Ishikawa (cell line): ENCODE measurements around the gene GNA15.

Source experiments
- CEBPB ChIP-seq: IDR thresholded peaks from 2 replicates; pipeline ENCODE4 v1.6.1; 2012
- CREB1 ChIP-seq: IDR thresholded peaks from 2 replicates; pipeline ENCODE4 v1.6.1; 2012; ENCODE audit warnings: low read depth
- EGR1 ChIP-seq: IDR thresholded peaks from 2 replicates; pipeline ENCODE4 v1.6.1; 2012
- EP300 ChIP-seq: IDR thresholded peaks from 2 replicates; pipeline ENCODE4 v1.6.1; 2012; ENCODE audit warnings: borderline replicate concordance
- FOXM1 ChIP-seq: IDR thresholded peaks from 2 replicates; pipeline ENCODE4 v1.6.1; 2012; ENCODE audit warnings: low read depth, borderline replicate concordance
- MAX ChIP-seq: IDR thresholded peaks from 2 replicates; pipeline ENCODE4 v1.6.1; 2012
- NFIC ChIP-seq: IDR thresholded peaks from 2 replicates; pipeline ENCODE4 v1.6.1; 2012
- RAD21 ChIP-seq: IDR thresholded peaks from 2 replicates; pipeline ENCODE4 v1.6.1; 2012; ENCODE audit warnings: low read depth
- TAF1 ChIP-seq: IDR thresholded peaks from 2 replicates; pipeline ENCODE4 v1.6.1; 2012; ENCODE audit warnings: low read depth, mild to moderate bottlenecking
- TCF12 ChIP-seq: IDR thresholded peaks from 2 replicates; pipeline ENCODE4 v1.6.1; 2012; ENCODE audit warnings: low read depth
- TEAD4 ChIP-seq: IDR thresholded peaks from 2 replicates; pipeline ENCODE4 v1.6.1; 2012
- USF1 ChIP-seq: IDR thresholded peaks from 2 replicates; pipeline ENCODE4 v1.6.1; 2012
- YY1 ChIP-seq: IDR thresholded peaks from 2 replicates; pipeline ENCODE4 v1.6.1; 2012; ENCODE audit warnings: low read depth
- ZBTB7A ChIP-seq: IDR thresholded peaks from 2 replicates; pipeline ENCODE4 v1.6.1; 2012; ENCODE audit warnings: low read depth
- TF ChIP-seq, protein P1 (sequence below): IDR thresholded peaks from 2 replicates; pipeline ENCODE4 v1.6.1; 2012; ENCODE audit warnings: low read depth, mild to moderate bottlenecking

The GNA15 gene

DNA sequence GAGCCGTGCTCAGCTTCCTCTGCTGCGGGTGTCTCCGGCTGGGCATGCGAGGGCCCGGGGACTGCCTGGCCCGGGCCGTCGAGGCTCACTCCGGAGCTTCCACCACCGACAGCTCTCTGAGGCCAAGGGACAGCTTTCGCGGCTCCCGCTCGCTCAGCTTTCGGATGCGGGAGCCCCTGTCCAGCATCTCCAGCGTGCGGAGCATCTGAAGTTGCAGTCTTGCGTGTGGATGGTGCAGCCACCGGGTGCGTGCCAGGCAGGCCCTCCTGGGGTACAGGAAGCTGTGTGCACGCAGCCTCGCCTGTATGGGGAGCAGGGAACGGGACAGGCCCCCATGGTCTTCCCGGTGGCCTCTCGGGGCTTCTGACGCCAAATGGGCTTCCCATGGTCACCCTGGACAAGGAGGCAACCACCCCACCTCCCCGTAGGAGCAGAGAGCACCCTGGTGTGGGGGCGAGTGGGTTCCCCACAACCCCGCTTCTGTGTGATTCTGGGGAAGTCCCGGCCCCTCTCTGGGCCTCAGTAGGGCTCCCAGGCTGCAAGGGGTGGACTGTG is 44.0 kb downstream of the GNA15 start:
- TF ChIP-seq TCF12 (no peak), CEBPB (no peak), USF1 (no peak), ZBTB7A (no peak), TEAD4 (no peak), EP300 (no peak), FOXM1 (no peak), MAX (no peak), YY1 (no peak), RAD21 (no peak), TAF1 (no peak), EGR1 (no peak), CREB1 (no peak), NFIC (no peak)
- TF ChIP-seq, protein P1, sequence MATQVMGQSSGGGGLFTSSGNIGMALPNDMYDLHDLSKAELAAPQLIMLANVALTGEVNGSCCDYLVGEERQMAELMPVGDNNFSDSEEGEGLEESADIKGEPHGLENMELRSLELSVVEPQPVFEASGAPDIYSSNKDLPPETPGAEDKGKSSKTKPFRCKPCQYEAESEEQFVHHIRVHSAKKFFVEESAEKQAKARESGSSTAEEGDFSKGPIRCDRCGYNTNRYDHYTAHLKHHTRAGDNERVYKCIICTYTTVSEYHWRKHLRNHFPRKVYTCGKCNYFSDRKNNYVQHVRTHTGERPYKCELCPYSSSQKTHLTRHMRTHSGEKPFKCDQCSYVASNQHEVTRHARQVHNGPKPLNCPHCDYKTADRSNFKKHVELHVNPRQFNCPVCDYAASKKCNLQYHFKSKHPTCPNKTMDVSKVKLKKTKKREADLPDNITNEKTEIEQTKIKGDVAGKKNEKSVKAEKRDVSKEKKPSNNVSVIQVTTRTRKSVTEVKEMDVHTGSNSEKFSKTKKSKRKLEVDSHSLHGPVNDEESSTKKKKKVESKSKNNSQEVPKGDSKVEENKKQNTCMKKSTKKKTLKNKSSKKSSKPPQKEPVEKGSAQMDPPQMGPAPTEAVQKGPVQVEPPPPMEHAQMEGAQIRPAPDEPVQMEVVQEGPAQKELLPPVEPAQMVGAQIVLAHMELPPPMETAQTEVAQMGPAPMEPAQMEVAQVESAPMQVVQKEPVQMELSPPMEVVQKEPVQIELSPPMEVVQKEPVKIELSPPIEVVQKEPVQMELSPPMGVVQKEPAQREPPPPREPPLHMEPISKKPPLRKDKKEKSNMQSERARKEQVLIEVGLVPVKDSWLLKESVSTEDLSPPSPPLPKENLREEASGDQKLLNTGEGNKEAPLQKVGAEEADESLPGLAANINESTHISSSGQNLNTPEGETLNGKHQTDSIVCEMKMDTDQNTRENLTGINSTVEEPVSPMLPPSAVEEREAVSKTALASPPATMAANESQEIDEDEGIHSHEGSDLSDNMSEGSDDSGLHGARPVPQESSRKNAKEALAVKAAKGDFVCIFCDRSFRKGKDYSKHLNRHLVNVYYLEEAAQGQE = no peak

DNA sequence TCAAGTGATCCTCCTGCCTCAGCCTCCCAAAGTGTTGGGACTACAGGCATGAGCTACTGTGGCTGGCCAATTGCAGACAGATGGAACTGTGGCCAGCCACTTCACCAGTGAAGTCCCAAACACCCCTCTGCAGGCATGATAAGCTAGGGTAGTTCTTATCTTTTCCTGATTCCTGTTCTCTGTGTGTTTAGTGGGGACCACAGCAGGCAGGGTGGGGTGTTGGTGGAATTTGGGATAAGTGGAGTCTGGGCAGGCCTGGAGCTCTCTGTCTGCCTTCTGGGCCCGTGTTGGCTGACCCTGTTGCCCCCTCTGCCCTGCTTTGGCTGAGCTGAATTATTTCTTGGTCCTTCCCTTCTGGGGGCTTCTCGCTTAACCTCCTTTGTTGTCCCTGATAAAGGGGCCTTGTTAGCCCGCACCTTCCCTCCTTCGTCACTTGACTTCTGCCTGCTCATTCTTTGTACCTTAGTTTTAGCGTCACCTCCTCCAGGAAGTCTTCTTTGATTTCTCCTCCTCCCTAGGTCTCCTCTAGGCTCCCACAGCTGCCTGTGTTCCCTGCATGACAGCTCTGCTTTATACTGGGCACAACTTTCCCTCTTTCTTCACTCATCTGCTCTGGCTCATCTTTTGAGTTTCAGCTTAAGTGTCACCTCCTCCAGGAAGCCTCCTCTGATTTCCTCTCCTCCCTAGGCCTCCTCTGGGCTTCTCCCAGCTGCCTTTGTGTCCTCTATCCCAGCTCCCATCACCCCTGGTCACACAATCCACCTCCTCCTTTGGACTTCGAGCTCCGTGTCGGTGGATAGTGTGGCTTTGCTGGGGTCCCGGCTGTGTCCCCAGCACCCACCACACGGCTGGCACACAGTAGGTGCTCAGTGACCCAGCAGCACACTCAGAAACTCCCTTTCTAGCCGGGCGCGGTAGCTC is 48.1 kb downstream of the GNA15 start:
- TF ChIP-seq ZBTB7A (no peak), TAF1 (no peak), CREB1 (no peak), YY1 (no peak), MAX (no peak), TEAD4 (no peak), RAD21 (no peak), NFIC (no peak), EP300 (no peak), EGR1 (no peak), TCF12 (no peak), FOXM1 (no peak)

DNA sequence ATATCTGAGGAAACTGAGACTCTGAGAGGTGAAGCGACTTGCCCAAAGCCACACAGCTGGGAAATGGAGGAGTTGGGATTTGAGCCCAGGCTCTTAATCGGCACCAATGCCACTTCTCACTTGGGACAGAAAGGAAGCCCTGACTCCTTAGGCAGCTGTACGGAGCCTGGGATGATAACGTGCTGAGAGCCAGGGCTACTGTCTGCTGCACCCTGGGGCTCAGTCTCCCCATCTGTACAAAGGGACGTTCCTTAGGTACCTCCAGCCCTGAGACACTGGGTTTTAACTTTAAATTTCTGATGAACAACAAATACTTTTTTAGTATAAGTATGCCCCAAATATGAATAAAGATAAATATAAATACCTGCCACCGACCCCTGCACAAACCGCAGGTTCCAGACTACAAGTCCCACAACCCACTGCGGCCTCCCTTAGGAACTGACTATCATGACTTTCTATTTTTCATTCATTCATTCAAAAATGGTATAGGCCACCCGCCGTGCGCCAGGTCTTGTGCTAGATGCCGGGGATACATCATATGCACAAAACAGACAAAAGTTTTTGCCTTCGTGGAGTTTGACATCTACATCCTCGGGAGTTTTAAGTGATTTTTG is 49.1 kb downstream of the GNA15 start:
- TF ChIP-seq TEAD4 (no peak), TAF1 (no peak), USF1 (no peak), TCF12 (no peak), RAD21 (no peak), CREB1 (no peak), CEBPB (no peak), EP300 (no peak), ZBTB7A (no peak), NFIC (no peak), EGR1 (no peak), YY1 (no peak), MAX (no peak), FOXM1 (no peak)
- TF ChIP-seq, protein P1 = no peak

DNA sequence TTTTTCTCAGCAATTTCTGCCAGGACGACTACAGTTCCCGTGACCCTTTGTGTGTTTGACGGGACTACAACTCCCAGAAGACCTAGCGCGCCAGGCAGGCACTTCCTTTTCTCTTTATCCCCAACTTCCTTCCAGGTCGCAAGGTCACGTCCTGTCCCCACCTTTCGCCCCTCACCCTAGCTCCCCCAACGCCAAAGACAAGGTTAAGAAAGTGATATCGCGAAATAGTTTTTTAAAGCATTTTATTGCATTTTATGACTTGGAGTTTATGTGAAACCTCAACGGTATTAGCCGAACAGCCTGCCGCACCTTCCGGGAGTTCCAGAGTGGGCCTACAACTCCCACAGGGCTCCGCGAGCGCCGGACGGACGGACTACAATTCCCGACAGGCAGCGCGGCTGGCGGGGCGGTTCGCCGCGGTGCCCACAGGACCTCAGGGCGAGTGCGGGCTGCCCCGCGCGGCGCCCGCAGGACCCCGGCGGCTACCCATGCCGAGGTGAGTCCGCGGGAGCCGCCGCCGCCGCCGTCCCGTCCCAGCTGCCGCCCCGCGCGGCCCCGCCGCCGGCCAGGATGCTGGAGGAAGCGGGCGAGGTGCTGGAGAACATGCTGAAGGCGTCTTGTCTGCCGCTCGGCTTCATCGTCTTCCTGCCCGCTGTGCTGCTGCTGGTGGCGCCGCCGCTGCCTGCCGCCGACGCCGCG is 49.8 kb downstream of the GNA15 start, which contains the start of gene NCLN:
Gene NCLN, plus strand, starts transcription at position 470 of the 699 bp plus-strand sequence. Its CDS starts 101 bp downstream, at position 571.
- TF ChIP-seq MAX = peak; percentile 59
- TF ChIP-seq CREB1 = 0 out of 2 replicates have a peak, but pooled peaks have one; percentile 11
- TF ChIP-seq TCF12 = peak; percentile 49
- TF ChIP-seq RAD21 = no peak
- no peak for TF ChIP-seq USF1
- TF ChIP-seq EP300 = peak; percentile 21; the same call in 1 of the 2 replicates
- peak; percentile 68; the same call in 1 of the 2 replicates for TF ChIP-seq TAF1
- TF ChIP-seq YY1 = 0 out of 2 replicates have a peak, but pooled peaks have one; percentile 23
- TF ChIP-seq NFIC = no peak
